Spleen (tissue), 11 donors: ENCODE data around the gene PLXNA2. TPM values are rescaled to one million over a fixed set of nuclear protein-coding genes. Genes with fewer than 3 reads are reported as not detected.
A peak's percentile ranks its signal among the peaks of the same experiment; 100 is the strongest.

Experiments
- DNase-seq: peaks from one replicate; pipeline ENCODE4 v3.0.0-alpha.2; 2020
- H3K27ac ChIP-seq, 8 donors: fragments of 200-600 bp; sonication (generic) in 7 of 8; 1 replicate in 4 of 8; 2 replicates in 4 of 8; pipeline versions ENCODE4 v1.5.0 to v1.8.0; 2016 to 2021; ENCODE audit warnings: inconsistent platforms in 4 of 8, mild to moderate bottlenecking in 4 of 8, moderate library complexity in 1 of 8
- H3K27me3 ChIP-seq, 7 donors: fragments of 200-600 bp; sonication (generic) in 6 of 7; replicated peaks in 1 of 7; 1 replicate in 4 of 7; 2 replicates in 3 of 7; pipeline versions ENCODE4 v1.5.0 to v1.8.0; 2016 to 2021; ENCODE audit warnings: inconsistent platforms in 3 of 7, mild to moderate bottlenecking in 1 of 7
- H3K36me3 ChIP-seq, 6 donors: fragments of 200-600 bp; sonication (generic) in 5 of 6; 1 replicate in 4 of 6; 2 replicates in 2 of 6; pipeline versions ENCODE4 v1.5.0 to v1.8.0; 2016 to 2021; ENCODE audit warnings: inconsistent platforms in 2 of 6
- H3K4me1 ChIP-seq, 6 donors: fragments of 200-600 bp; sonication (generic) in 5 of 6; 1 replicate in 3 of 6; 2 replicates in 3 of 6; pipeline versions ENCODE4 v1.5.0 to v1.8.0; 2016 to 2021; ENCODE audit warnings: inconsistent platforms in 3 of 6
- H3K4me3 ChIP-seq, 8 donors: fragments of 200-600 bp; sonication (generic) in 7 of 8; 1 replicate in 4 of 8; 2 replicates in 4 of 8; pipeline versions ENCODE4 v1.5.0 to v1.8.0; 2016 to 2021; ENCODE audit warnings: inconsistent platforms in 4 of 8, mild to moderate bottlenecking in 4 of 8, moderate library complexity in 2 of 8
- H3K9me3 ChIP-seq, 8 donors: fragments of 200-600 bp; sonication (generic) in 7 of 8; 1 replicate in 4 of 8; 2 replicates in 4 of 8; pipeline versions ENCODE4 v1.5.0 to v1.8.0; 2016 to 2021; ENCODE audit warnings: inconsistent platforms in 4 of 8
- POLR2A ChIP-seq, 3 donors: fragments of 450-650 bp; IDR thresholded peaks; one replicate each; pipeline ENCODE4 v1.5.1; 2017; ENCODE audit warnings: antibody characterized with exemption in 3 of 3, mild to moderate bottlenecking in 1 of 3
- POLR2AphosphoS5 ChIP-seq, 3 donors: sonication (generic); formaldehyde crosslinking; IDR thresholded peaks; one replicate each; pipeline ENCODE4 v1.5.1; 2017; ENCODE audit warnings: antibody characterized with exemption in 3 of 3
- WGBS, 5 donors: extraction: QIAGEN DNeasy Blood & Tissue Kit in 3 of 5; methylation state at CpG; one replicate each; pipeline versions ENCODE4 v1.1.5 to v1.1.7; 2013 to 2018; 5-methylcytosine and 5-hydroxymethylcytosine counted together
- intact Hi-C: fragments of 100-400 bp; cut with DNase I; formaldehyde crosslinking; loops from one replicate; pipeline ENCODE4 v1.15.0; 2023; ENCODE audit warnings: low total_unique reads
- polyA plus RNA-seq, 3 donors: library from polyadenylated mRNA; stranded (reverse); fragments of 200-250 nt; gene quantifications; one replicate each; pipeline ENCODE4 v1.2.1, GENCODE V29; 2013
- total RNA-seq, 7 donors: library from RNA; depleted of rRNA in 3 of 7; stranded (reverse); fragments of >200 nt in 3 of 7; fragmentation: NEBNext Ultra II Directional in 4 of 7; extraction: Animal tissue kit (Norgen Biotek cat#: 25700) in 4 of 7; gene quantifications; one replicate each; pipeline versions ENCODE4 v1.1.0 to v1.2.1, GENCODE V29; 2016 to 2021
- TF ChIP-seq, protein P1 (sequence below), 11 experiments: fragments of 200-600 bp in 7 of 11; fragments of 450-650 bp in 4 of 11; sonication (generic) in 4 of 11; IDR thresholded peaks in 8 of 11; conservative IDR thresholded peaks in 3 of 11; 1 replicate in 7 of 11; 2 replicates in 4 of 11; pipeline versions ENCODE4 v1.4.0 to v1.8.0; 2016 to 2021; ENCODE audit warnings: antibody characterized with exemption in 11 of 11, inconsistent platforms in 4 of 11, mild to moderate bottlenecking in 1 of 11
- donor health status: healthy with polysubstance abuse.
- donor health status: DM: no; HTN: no; CAD: no; lungs with moderate emphysema.
- donor health status: DM: no; HTN: no; CAD: no.
- donor health status: Bipolar disorder and iron deficiency.
- donor health status: healthy.
- donor health status: DM: no; HTN: no; CAD: no.
- donor health status: DM: yes; HTN: yes; CAD: no.

The PLXNA2 gene
- total and polyA plus RNA-seq, 10 donors, result 0.93 to 16.9 (median 7.0) TPM

DNA sequence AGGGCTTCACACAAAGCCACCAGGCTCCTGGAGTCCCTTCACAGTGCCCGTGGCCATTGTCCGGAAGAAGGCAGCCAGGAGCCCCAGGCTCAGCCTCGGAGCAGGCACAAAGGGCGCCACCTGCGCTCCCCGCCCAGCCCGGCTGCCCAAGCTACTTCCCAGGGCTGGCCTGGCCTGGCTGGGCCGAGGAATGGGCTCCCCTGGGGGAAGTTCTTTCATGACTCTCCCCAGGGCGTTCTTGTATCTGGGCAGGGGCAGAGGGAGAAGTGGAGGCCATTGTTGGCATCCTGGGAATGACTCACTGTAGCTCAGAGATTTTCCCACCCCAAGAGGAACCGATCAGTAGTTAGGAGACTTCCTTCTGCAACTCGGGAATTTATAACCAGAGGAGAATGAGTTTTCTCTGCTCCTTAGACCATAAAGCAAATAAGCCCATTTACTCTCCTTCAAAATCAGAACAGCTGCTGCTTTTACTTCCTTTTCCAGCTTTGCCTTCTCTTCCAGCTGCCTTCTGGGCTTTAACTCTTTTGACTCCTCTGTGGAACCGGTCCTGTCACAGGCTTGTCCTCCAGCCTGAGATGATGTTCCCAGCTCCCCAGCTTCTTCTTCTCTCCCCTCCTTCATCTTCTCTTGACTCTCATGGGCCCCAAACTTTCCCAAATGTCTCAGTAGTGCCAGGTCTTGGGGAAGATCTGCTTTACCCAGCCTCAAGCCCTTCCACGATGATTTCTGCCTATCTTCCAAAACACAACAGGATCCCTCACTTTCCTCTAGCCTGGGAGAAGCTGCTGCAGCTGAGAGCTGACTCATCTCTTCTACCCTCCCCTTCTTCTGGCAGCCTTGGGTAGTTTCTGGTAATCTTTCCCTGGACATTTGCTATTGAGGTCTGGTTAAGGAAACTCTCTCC lies 214.6 kb downstream of the PLXNA2 start:
- H3K36me3 ChIP-seq, result peaks cover 0 to 60% (median 0%) of the 10 kb centered on the region in 6 donors
- intact Hi-C loops, result no loop called here
- H3K4me3 ChIP-seq, result no peak overlapping the region
- H3K4me1 ChIP-seq, result peaks cover 0 to 6% (median 0%) of the 10 kb centered on the region in 6 donors
- no peaks in the 10 kb centered on the region for H3K9me3 ChIP-seq
- H3K27ac ChIP-seq, result peak overlapping the region in 1 of 8 donors; percentile 14
- TF ChIP-seq, protein P1, sequence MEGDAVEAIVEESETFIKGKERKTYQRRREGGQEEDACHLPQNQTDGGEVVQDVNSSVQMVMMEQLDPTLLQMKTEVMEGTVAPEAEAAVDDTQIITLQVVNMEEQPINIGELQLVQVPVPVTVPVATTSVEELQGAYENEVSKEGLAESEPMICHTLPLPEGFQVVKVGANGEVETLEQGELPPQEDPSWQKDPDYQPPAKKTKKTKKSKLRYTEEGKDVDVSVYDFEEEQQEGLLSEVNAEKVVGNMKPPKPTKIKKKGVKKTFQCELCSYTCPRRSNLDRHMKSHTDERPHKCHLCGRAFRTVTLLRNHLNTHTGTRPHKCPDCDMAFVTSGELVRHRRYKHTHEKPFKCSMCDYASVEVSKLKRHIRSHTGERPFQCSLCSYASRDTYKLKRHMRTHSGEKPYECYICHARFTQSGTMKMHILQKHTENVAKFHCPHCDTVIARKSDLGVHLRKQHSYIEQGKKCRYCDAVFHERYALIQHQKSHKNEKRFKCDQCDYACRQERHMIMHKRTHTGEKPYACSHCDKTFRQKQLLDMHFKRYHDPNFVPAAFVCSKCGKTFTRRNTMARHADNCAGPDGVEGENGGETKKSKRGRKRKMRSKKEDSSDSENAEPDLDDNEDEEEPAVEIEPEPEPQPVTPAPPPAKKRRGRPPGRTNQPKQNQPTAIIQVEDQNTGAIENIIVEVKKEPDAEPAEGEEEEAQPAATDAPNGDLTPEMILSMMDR (IDR thresholded peaks at IDR 0.05 in 8 of 11, conservative IDR thresholded peaks at IDR 0.05 in 3 of 11), result no peak
- TF ChIP-seq POLR2AphosphoS5 (IDR thresholded peaks at IDR 0.05) (no peak), POLR2A (IDR thresholded peaks at IDR 0.05) (no peak)
- WGBS, 5 donors, result 69 to 78% (median 70%) methylated on average over 10 to 13 of the region's 13 CpGs
- DNase-seq, result no peak
- H3K27me3 ChIP-seq, result no peaks in the 10 kb centered on the region

DNA sequence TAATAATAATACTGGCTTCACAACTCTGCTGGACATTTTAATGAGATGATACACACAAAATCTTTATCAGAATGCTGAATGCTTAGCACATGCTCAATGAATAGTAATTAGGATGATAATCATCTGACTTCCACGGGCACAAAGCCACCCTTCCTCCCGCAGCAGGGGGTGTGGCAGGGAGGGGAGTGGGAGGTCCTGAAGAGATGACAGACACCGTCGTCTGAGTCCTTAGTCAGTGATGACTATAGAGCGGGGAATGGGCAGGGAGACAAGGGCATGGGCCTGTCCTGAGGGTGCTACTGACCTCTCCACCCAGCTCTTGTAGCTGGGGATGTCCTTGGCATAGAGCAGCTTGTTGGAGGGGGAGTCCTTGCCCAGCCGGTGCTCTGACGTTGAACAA lies 215.7 kb downstream of the PLXNA2 start:
- H3K4me3 ChIP-seq, result no peak overlapping the region
- peaks cover 0 to 5% (median 0%) of the 10 kb centered on the region in 7 donors for H3K27me3 ChIP-seq
- H3K4me1 ChIP-seq, result peaks cover 0 to 6% (median 0%) of the 10 kb centered on the region in 6 donors
- no peak for DNase-seq
- intact Hi-C loops, result no loop called here
- H3K36me3 ChIP-seq, result peaks cover 0 to 49% (median 0%) of the 10 kb centered on the region in 6 donors
- TF ChIP-seq POLR2AphosphoS5 (IDR thresholded peaks at IDR 0.05) (no peak), POLR2A (IDR thresholded peaks at IDR 0.05) (no peak)
- TF ChIP-seq, protein P1 (IDR thresholded peaks at IDR 0.05 in 8 of 11, conservative IDR thresholded peaks at IDR 0.05 in 3 of 11), result no peak
- 81 to 87% (median 85%) methylated on average over 7 of the region's 7 CpGs for WGBS, 5 donors
- no peak overlapping the region for H3K27ac ChIP-seq
- H3K9me3 ChIP-seq, result no peaks in the 10 kb centered on the region

DNA sequence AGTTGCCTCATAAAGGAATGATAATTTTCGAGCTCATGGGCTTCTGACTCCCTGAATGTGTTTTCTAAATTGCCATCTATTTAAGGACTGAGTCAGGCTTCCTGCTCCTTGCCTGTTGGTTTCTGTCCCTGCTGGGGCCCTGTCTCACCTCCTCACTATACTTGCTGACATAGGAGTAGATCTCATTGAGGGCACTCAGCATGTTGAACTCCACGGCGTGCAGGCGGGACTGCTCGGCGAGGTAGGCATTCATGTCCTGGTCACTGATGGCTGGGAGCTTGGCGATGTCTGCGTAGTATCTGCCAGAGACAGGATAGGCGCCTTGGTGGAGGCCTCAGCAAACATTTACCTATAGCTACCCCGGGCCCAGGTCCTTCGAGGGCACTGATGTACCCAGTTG lies 216.3 kb downstream of the PLXNA2 start:
- H3K36me3 ChIP-seq, result peaks cover 0 to 42% (median 0%) of the 10 kb centered on the region in 6 donors

More for the DNA sequence above, 216.3 kb downstream of the PLXNA2 start:
- Histone ChIP-seq H3K27me3 (peaks cover 0 to 5% (median 0%) of the 10 kb centered on the region in 7 donors), H3K27ac (no peak overlapping the region), H3K4me3 (no peak overlapping the region), H3K9me3 (no peaks in the 10 kb centered on the region), H3K4me1 (peaks cover 0 to 6% (median 0%) of the 10 kb centered on the region in 6 donors)
- TF ChIP-seq POLR2A (IDR thresholded peaks at IDR 0.05) (no peak), POLR2AphosphoS5 (IDR thresholded peaks at IDR 0.05) (no peak)
- TF ChIP-seq, protein P1 (IDR thresholded peaks at IDR 0.05 in 8 of 11, conservative IDR thresholded peaks at IDR 0.05 in 3 of 11), result no peak
- intact Hi-C loops, result no loop called here
- no peak for DNase-seq
- WGBS, 5 donors, result 90 to 97% (median 93%) methylated on average over 8 to 11 of the region's 11 CpGs
